Measurements from ENCODE around the gene IL17D.

Gene IL17D

GRCh38 chr13:20715330-20715712 is 11.8 kb downstream of the IL17D start:
- H3K4me3 ChIP-seq (replicated peaks; ENCODE audit: low read depth, low read length) = no peak overlapping the region
- DNase-seq (ENCODE audit: extremely low read depth, low read depth) = no peak
- TF ChIP-seq CTCF (IDR thresholded peaks at IDR 0.05; ENCODE audit: low read depth, low read length, missing control alignments) = no peak

GRCh38 chr13:20716951-20717350 is 13.5 kb downstream of the IL17D start:
- TF ChIP-seq CTCF (IDR thresholded peaks at IDR 0.05; ENCODE audit: low read depth, low read length, missing control alignments) = no peak
- no peak overlapping the region for H3K4me3 ChIP-seq (replicated peaks; ENCODE audit: low read depth, low read length)
- DNase-seq (ENCODE audit: extremely low read depth, low read depth) = no peak

GRCh38 chr13:20717581-20718542 is 14.4 kb downstream of the IL17D start:
- H3K4me3 ChIP-seq (replicated peaks; ENCODE audit: low read depth, low read length) = no peak overlapping the region
- no peak for TF ChIP-seq CTCF (IDR thresholded peaks at IDR 0.05; ENCODE audit: low read depth, low read length, missing control alignments)
- no peak for DNase-seq (ENCODE audit: extremely low read depth, low read depth)

- TF ChIP-seq CTCF (IDR thresholded peaks at IDR 0.05; ENCODE audit: low read depth, low read length, missing control alignments) = no peak
- H3K4me3 ChIP-seq (replicated peaks; ENCODE audit: low read depth, low read length) = no peak overlapping the region
- no peak for DNase-seq (ENCODE audit: extremely low read depth, low read depth)
Measured at GRCh38 chr13:20718958-20719566, 15.6 kb downstream of the IL17D start.

GRCh38 chr13:20719783-20720182 is 16.3 kb downstream of the IL17D start:
- DNase-seq (ENCODE audit: extremely low read depth, low read depth) = no peak
- H3K4me3 ChIP-seq (replicated peaks; ENCODE audit: low read depth, low read length) = no peak overlapping the region
- TF ChIP-seq CTCF (IDR thresholded peaks at IDR 0.05; ENCODE audit: low read depth, low read length, missing control alignments) = no peak

GRCh38 chr13:20720499-20720898 is 17.0 kb downstream of the IL17D start:
- TF ChIP-seq CTCF (IDR thresholded peaks at IDR 0.05; ENCODE audit: low read depth, low read length, missing control alignments) = no peak
- DNase-seq (ENCODE audit: extremely low read depth, low read depth) = no peak
- H3K4me3 ChIP-seq (replicated peaks; ENCODE audit: low read depth, low read length) = no peak overlapping the region
